Measurements from ENCODE around the gene C16orf96. TPM values are rescaled to one million over a fixed set of nuclear protein-coding genes. Genes with fewer than 3 reads are reported as not detected.

Gene C16orf96
- total RNA-seq, 2 experiments from 2014 or later = 0.05 TPM; not detected in 1

GRCh38 chr16:4618645-4619418 is 62.7 kb downstream of the C16orf96 start:
- POLR2A ChIA-PET = interaction anchor here (1.0 to 1.1 kb wide), 2 partner anchors 75 to 126 kb away, joined by 3 read pairs; no protein-coding TSS in a partner anchor
- peak overlapping the region; percentile 4 for H3K4me3 Mint-ChIP-seq
- no peaks in the 10 kb centered on the region for H3K9me3 Mint-ChIP-seq
- DNase-seq = no peak
- H3K27me3 Mint-ChIP-seq = no peaks in the 10 kb centered on the region
- CTCF ChIA-PET = no interaction called here
- no peaks in the 10 kb centered on the region for H3K36me3 Mint-ChIP-seq (ENCODE audit: low read depth)
- no peak overlapping the region for H3K27ac Mint-ChIP-seq
- H3K4me1 Mint-ChIP-seq = peaks cover 28% of the 10 kb centered on the region

- POLR2A ChIA-PET = interaction anchor here (1.0 to 4.1 kb wide), 11 partner anchors 8 to 209 kb away, joined by 3 to 36 read pairs (median 5); partner anchors contain the start of genes NUDT16L1, ROGDI and UBALD1
- no peaks in the 10 kb centered on the region for H3K27me3 Mint-ChIP-seq
- CTCF ChIA-PET = interaction anchor here (0.5 to 3.5 kb wide), 28 partner anchors 7 to 582 kb away, joined by 3 to 43 read pairs (median 4); partner anchors contain the start of genes ANKS3, DNAAF8, HMOX2 and NUDT16L1
- no peaks in the 10 kb centered on the region for H3K9me3 Mint-ChIP-seq
- H3K4me3 Mint-ChIP-seq = peak overlapping the region; percentile 32
- DNase-seq = no peak
- peak overlapping the region; percentile 59 for H3K27ac Mint-ChIP-seq
- peaks cover 36% of the 10 kb centered on the region for H3K4me1 Mint-ChIP-seq
- peaks cover 10% of the 10 kb centered on the region for H3K36me3 Mint-ChIP-seq (ENCODE audit: low read depth)
Observed at GRCh38 chr16:4623593-4623992, 67.5 kb downstream of the C16orf96 start.

- Mint-ChIP-seq H3K4me1 (peaks cover 40% of the 10 kb centered on the region), H3K9me3 (no peaks in the 10 kb centered on the region), H3K27me3 (no peaks in the 10 kb centered on the region), H3K4me3 (peak within 1 kb of the TSS; percentile 99), H3K27ac (peak within 1 kb of the TSS; percentile 92), H3K36me3 (ENCODE audit: low read depth) (peaks cover 14% of the 10 kb centered on the region)
- CTCF ChIA-PET = interaction anchor here (0.5 to 3.5 kb wide), 33 partner anchors 8 to 474 kb away, joined by 3 to 43 read pairs (median 4); partner anchors contain the start of genes ANKS3, CDIP1, DNAAF8 and HMOX2
- DNase-seq = peak; percentile 94
- POLR2A ChIA-PET = interaction anchor here (1.0 to 4.1 kb wide), 11 partner anchors 9 to 210 kb away, joined by 3 to 36 read pairs (median 5); partner anchors contain the start of genes NUDT16L1, ROGDI and UBALD1
Observed at GRCh38 chr16:4624015-4624826, 68.1 kb downstream of the C16orf96 start, which contains the start of gene MGRN1. TSS of gene MGRN1 (plus strand) at chr16:4624826. CDS start at chr16:4624961, 135 bp downstream.

- peak; percentile 76 for DNase-seq
- no peaks in the 10 kb centered on the region for H3K9me3 Mint-ChIP-seq
- H3K27ac Mint-ChIP-seq = peak overlapping the region; percentile 92
- peak overlapping the region; percentile 99 for H3K4me3 Mint-ChIP-seq
- CTCF ChIA-PET = interaction anchor here (0.6 to 3.5 kb wide), 32 partner anchors 8 to 473 kb away, joined by 3 to 43 read pairs (median 4); partner anchors contain the start of genes ANKS3, CDIP1, DNAAF8 and HMOX2
- POLR2A ChIA-PET = interaction anchor here (0.9 to 4.1 kb wide), 17 partner anchors 9 to 211 kb away, joined by 3 to 36 read pairs (median 5); partner anchors contain the start of genes NUDT16L1, ROGDI and UBALD1
- peaks cover 16% of the 10 kb centered on the region for H3K36me3 Mint-ChIP-seq (ENCODE audit: low read depth)
- H3K4me1 Mint-ChIP-seq = peaks cover 40% of the 10 kb centered on the region
- H3K27me3 Mint-ChIP-seq = no peaks in the 10 kb centered on the region
Observed at GRCh38 chr16:4624827-4625559, 68.9 kb downstream of the C16orf96 start.

- no peak for DNase-seq
- H3K4me3 Mint-ChIP-seq = peak overlapping the region; percentile 99
- ChIA-PET POLR2A (interaction anchor here (0.9 to 4.1 kb wide), 13 partner anchors 9 to 221 kb away, joined by 3 to 36 read pairs (median 4); partner anchors contain the start of genes NUDT16L1 and UBALD1), CTCF (interaction anchor here (1.5 to 3.5 kb wide), 2 partner anchors 9 to 25 kb away, joined by 7 to 43 read pairs; no protein-coding TSS in a partner anchor)
- peaks cover 40% of the 10 kb centered on the region for H3K4me1 Mint-ChIP-seq
- peaks cover 16% of the 10 kb centered on the region for H3K36me3 Mint-ChIP-seq (ENCODE audit: low read depth)
- no peaks in the 10 kb centered on the region for H3K9me3 Mint-ChIP-seq
- peak overlapping the region; percentile 92 for H3K27ac Mint-ChIP-seq
- no peaks in the 10 kb centered on the region for H3K27me3 Mint-ChIP-seq
Observed at GRCh38 chr16:4625560-4626159, 69.5 kb downstream of the C16orf96 start.

GRCh38 chr16:4626396-4626795 is 70.3 kb downstream of the C16orf96 start:
- Mint-ChIP-seq H3K36me3 (ENCODE audit: low read depth) (peaks cover 21% of the 10 kb centered on the region), H3K4me3 (peak overlapping the region; percentile 99), H3K27ac (peak overlapping the region; percentile 92), H3K27me3 (no peaks in the 10 kb centered on the region), H3K9me3 (peaks cover 5% of the 10 kb centered on the region), H3K4me1 (peaks cover 42% of the 10 kb centered on the region)
- DNase-seq = no peak
- CTCF ChIA-PET = interaction anchor here (1.5 to 3.5 kb wide), 2 partner anchors 10 to 24 kb away, joined by 7 to 43 read pairs; no protein-coding TSS in a partner anchor
- POLR2A ChIA-PET = interaction anchor here (1.0 to 4.1 kb wide), 4 partner anchors 11 to 220 kb away, joined by 3 to 36 read pairs (median 4); partner anchors contain the start of gene UBALD1

- ChIA-PET POLR2A (no interaction called here), CTCF (interaction anchor here (0.8 kb wide), 1 partner anchor 7 kb away, joined by 3 read pairs; no protein-coding TSS in a partner anchor)
- no peak overlapping the region for H3K4me3 Mint-ChIP-seq
- H3K36me3 Mint-ChIP-seq (ENCODE audit: low read depth) = peaks cover 25% of the 10 kb centered on the region
- peaks cover 6% of the 10 kb centered on the region for H3K9me3 Mint-ChIP-seq
- H3K4me1 Mint-ChIP-seq = peaks cover 41% of the 10 kb centered on the region
- H3K27me3 Mint-ChIP-seq = no peaks in the 10 kb centered on the region
- H3K27ac Mint-ChIP-seq = no peak overlapping the region
- no peak for DNase-seq
Observed at GRCh38 chr16:4628283-4628682, 72.1 kb downstream of the C16orf96 start.

- ChIA-PET POLR2A (no interaction called here), CTCF (no interaction called here)
- H3K4me3 Mint-ChIP-seq = no peak overlapping the region
- DNase-seq = no peak
- H3K9me3 Mint-ChIP-seq = peaks cover 6% of the 10 kb centered on the region
- peaks cover 21% of the 10 kb centered on the region for H3K4me1 Mint-ChIP-seq
- H3K36me3 Mint-ChIP-seq (ENCODE audit: low read depth) = peaks cover 30% of the 10 kb centered on the region
- no peaks in the 10 kb centered on the region for H3K27me3 Mint-ChIP-seq
- H3K27ac Mint-ChIP-seq = no peak overlapping the region
Observed at GRCh38 chr16:4631444-4631843, 75.3 kb downstream of the C16orf96 start.

GRCh38 chr16:4633910-4634635 is 77.9 kb downstream of the C16orf96 start:
- POLR2A ChIA-PET = interaction anchor here (0.8 kb wide), 1 partner anchor 9 kb away, joined by 3 read pairs; no protein-coding TSS in a partner anchor
- H3K4me3 Mint-ChIP-seq = no peak overlapping the region
- no peak for DNase-seq
- H3K36me3 Mint-ChIP-seq (ENCODE audit: low read depth) = peaks cover 22% of the 10 kb centered on the region
- H3K27ac Mint-ChIP-seq = no peak overlapping the region
- H3K27me3 Mint-ChIP-seq = no peaks in the 10 kb centered on the region
- H3K4me1 Mint-ChIP-seq = peaks cover 10% of the 10 kb centered on the region
- CTCF ChIA-PET = no interaction called here
- H3K9me3 Mint-ChIP-seq = peaks cover 6% of the 10 kb centered on the region

GRCh38 chr16:4634768-4635167 is 78.6 kb downstream of the C16orf96 start:
- H3K4me3 Mint-ChIP-seq = no peak overlapping the region
- H3K9me3 Mint-ChIP-seq = peaks cover 6% of the 10 kb centered on the region
- peaks cover 10% of the 10 kb centered on the region for H3K4me1 Mint-ChIP-seq
- H3K27ac Mint-ChIP-seq = no peak overlapping the region
- H3K27me3 Mint-ChIP-seq = no peaks in the 10 kb centered on the region
- ChIA-PET POLR2A (interaction anchor here (0.8 kb wide), 1 partner anchor 10 kb away, joined by 3 read pairs; no protein-coding TSS in a partner anchor), CTCF (no interaction called here)
- peaks cover 21% of the 10 kb centered on the region for H3K36me3 Mint-ChIP-seq (ENCODE audit: low read depth)
- no peak for DNase-seq

- Mint-ChIP-seq H3K36me3 (ENCODE audit: low read depth) (peaks cover 18% of the 10 kb centered on the region), H3K27ac (no peak overlapping the region), H3K9me3 (peaks cover 3% of the 10 kb centered on the region), H3K4me1 (peaks cover 17% of the 10 kb centered on the region), H3K27me3 (no peaks in the 10 kb centered on the region), H3K4me3 (no peak overlapping the region)
- POLR2A ChIA-PET = interaction anchor here (0.9 to 1.1 kb wide), 2 partner anchors 11 to 19 kb away, joined by 4 to 6 read pairs; partner anchors contain the start of gene MGRN1
- DNase-seq = no peak
- CTCF ChIA-PET = interaction anchor here (1.0 kb wide), 1 partner anchor 8 kb away, joined by 3 read pairs; no protein-coding TSS in a partner anchor
Observed at GRCh38 chr16:4636196-4636595, 80.1 kb downstream of the C16orf96 start.
